K562 (cell line): ENCODE data around the gene HS2ST1. TPM values are rescaled to one million over a fixed set of nuclear protein-coding genes. Genes with fewer than 3 reads are reported as not detected.

Source experiments
- ATF7 ChIP-seq: fragments of 450-650 bp; IDR thresholded peaks from 2 replicates; pipeline ENCODE4 v1.7.1; 2014; ENCODE audit warnings: mild to moderate bottlenecking, moderate library complexity
- BRD4 ChIP-seq: fragments of 200-600 bp; sonication (generic); IDR thresholded peaks from 2 replicates; pipeline ENCODE4 v1.6.1; 2017; ENCODE audit warnings: inconsistent platforms
- CSDE1 ChIP-seq, 2 experiments: fragments of 450-650 bp; IDR thresholded peaks; 2 replicates each; pipeline ENCODE4 v1.6.1; 2016; ENCODE audit warnings: mild to moderate bottlenecking in 1 of 2
- DLX4 ChIP-seq: fragments of 250-450 bp; sonication (Bioruptor Pico); IDR thresholded peaks from 2 replicates; pipeline ENCODE4 v1.6.1; 2021; ENCODE audit warnings: mild to moderate bottlenecking
- FOXP1 ChIP-seq: sonication (generic); formaldehyde crosslinking; IDR thresholded peaks from 2 replicates; pipeline ENCODE4 v1.8.0; 2022; ENCODE audit warnings: mild to moderate bottlenecking, missing genetic modification reagents
- FOXP4 ChIP-seq: sonication (generic); formaldehyde crosslinking; IDR thresholded peaks from 2 replicates; pipeline ENCODE4 v1.8.0; 2022; ENCODE audit warnings: mild to moderate bottlenecking, missing genetic modification reagents, borderline replicate concordance
- HCFC1 ChIP-seq: IDR thresholded peaks from 2 replicates; pipeline ENCODE4 v1.6.1; 2012; ENCODE audit warnings: low read depth, low read length, improper control_type of control experiment
- IRF1 ChIP-seq: sonication (generic); formaldehyde crosslinking; IDR thresholded peaks from 2 replicates; pipeline ENCODE4 v1.8.0; 2022; ENCODE audit warnings: missing genetic modification reagents, mild to moderate bottlenecking, borderline replicate concordance
- JUN ChIP-seq, 2 experiments: sonication (generic) in 1 of 2; formaldehyde crosslinking in 1 of 2; IDR thresholded peaks; 2 replicates each; pipeline versions ENCODE4 v1.6.1 to v1.8.0; 2012 to 2022; ENCODE audit warnings: borderline replicate concordance in 2 of 2, mild to moderate bottlenecking in 2 of 2, improper control_type of control experiment in 1 of 2, low read depth in 1 of 2, low read length in 1 of 2, missing genetic modification reagents in 1 of 2
- MEF2A ChIP-seq: IDR thresholded peaks from 2 replicates; pipeline ENCODE4 v1.6.1; 2011; ENCODE audit warnings: low read depth, mild to moderate bottlenecking, low read length, moderate library complexity; ENCODE audit not compliant: control insufficient read depth
- NCOA2 ChIP-seq, 2 experiments: fragments of 450-650 bp; IDR thresholded peaks; 2 replicates each; pipeline ENCODE4 v1.6.1; 2018; ENCODE audit warnings: mild to moderate bottlenecking in 2 of 2, moderate library complexity in 1 of 2; ENCODE audit not compliant: partially characterized antibody in 2 of 2
- PHF20 ChIP-seq: fragments of 450-650 bp; IDR thresholded peaks from 2 replicates; pipeline ENCODE4 v1.6.1; 2018; ENCODE audit not compliant: partially characterized antibody
- SIRT6 ChIP-seq: IDR thresholded peaks from one replicate; pipeline ENCODE4 v1.6.1; 2012; ENCODE audit warnings: low read depth, mild to moderate bottlenecking, control low read depth, inconsistent platforms, low read length, moderate library complexity
- SRF ChIP-seq, 2 experiments: fragments of 250-450, 450-650 bp in 1 of 2; sonication (Bioruptor Pico) in 1 of 2; sonication (generic) in 1 of 2; formaldehyde crosslinking; IDR thresholded peaks; 2 replicates each; pipeline versions ENCODE4 v1.5.0 to v1.5.1; 2020 to 2022; ENCODE audit warnings: mild to moderate bottlenecking in 1 of 2, missing genetic modification reagents in 1 of 2
- STAG1 ChIP-seq: sonication (generic); formaldehyde crosslinking; IDR thresholded peaks from 2 replicates; pipeline ENCODE4 v1.5.0; 2020; ENCODE audit warnings: missing genetic modification reagents, borderline replicate concordance
- TAF1 ChIP-seq: IDR thresholded peaks from 2 replicates; pipeline ENCODE4 v1.6.1; 2011; ENCODE audit warnings: mild to moderate bottlenecking, low read length, moderate library complexity; ENCODE audit not compliant: insufficient read depth, control insufficient read depth, severe bottlenecking; ENCODE audit errors: extremely low read depth
- THRAP3 ChIP-seq: fragments of 450-650 bp; IDR thresholded peaks from 2 replicates; pipeline ENCODE4 v1.6.1; 2016; ENCODE audit warnings: mild to moderate bottlenecking, inconsistent platforms, borderline replicate concordance
- TRIM25 ChIP-seq: fragments of 450-650 bp; IDR thresholded peaks from 2 replicates; pipeline ENCODE4 v1.7.0; 2016; ENCODE audit warnings: borderline replicate concordance
- ZNF384 ChIP-seq: IDR thresholded peaks from 2 replicates; pipeline ENCODE4 v1.6.1; 2012; ENCODE audit warnings: low read depth, low read length, improper control_type of control experiment
- ZNF583 ChIP-seq: fragments of 250-450 bp; sonication (Bioruptor Pico); IDR thresholded peaks from 2 replicates; pipeline ENCODE4 v1.4.0; 2020
- polyA plus RNA-seq, 8 experiments: library from polyadenylated mRNA; depleted of rRNA in 4 of 8; stranded (reverse) in 5 of 8; unstranded in 3 of 8; fragments of >200 nt; fragmentation: Nextera tagmentation in 2 of 8; fragmentation: Illumina TruSeq in 1 of 8; extraction: Ambion mirVana in 2 of 8; extraction: Trizol in 1 of 8; gene quantifications; 2 replicates each; pipeline versions ENCODE4 v1.2.1 to v1.2.3, GENCODE V29; 2011 to 2014; ENCODE audit warnings: inconsistent platforms in 1 of 8, missing spikeins in 1 of 8
- total RNA-seq, 7 experiments: library from RNA; depleted of rRNA in 6 of 7; stranded (reverse); fragments of >200 nt in 6 of 7; fragmentation: Illumina TruSeq in 2 of 7; extraction: Trizol in 2 of 7; gene quantifications; 2 replicates each; pipeline versions ENCODE4 v1.2.1 to v1.2.3, GENCODE V29; 2011 to 2021; ENCODE audit warnings: low replicate concordance in 1 of 7

Gene HS2ST1
- total and polyA plus RNA-seq, 9 of the 15 experiments (the other 6 are each of a cell fraction or from before 2014, with no cell fraction given), result 7.7 to 43.3 (median 25.8) TPM

- TF ChIP-seq FOXP4 (CRISPR knock-in tag) (no peak), NCOA2 (IDR thresholded peaks at IDR 0.05; ENCODE audit: partially characterized antibody in 2 of 2) (peak in 1 of 2 experiments; percentile 97), ZNF384 (no peak), MEF2A (no peak), STAG1 (CRISPR knock-in tag) (no peak), THRAP3 (no peak), PHF20 (peak; percentile 70), HCFC1 (peak; percentile 61), ATF7 (peak; percentile 73; the same call in 1 of the 2 replicates), TRIM25 (no peak), JUN (IDR thresholded peaks at IDR 0.05; ENCODE audit: borderline replicate concordance, low read depth, low read length) (no peak), JUN (CRISPR knock-in tag; IDR thresholded peaks at IDR 0.05; ENCODE audit: borderline replicate concordance) (no peak), SIRT6 (no peak), TAF1 (peak; percentile 96), FOXP1 (no peak), IRF1 (CRISPR knock-in tag) (no peak), SRF (CRISPR knock-in tag; IDR thresholded peaks at IDR 0.05) (no peak), CSDE1 (IDR thresholded peaks at IDR 0.05) (no peak; a peak in 1 of 4 replicates), ZNF583 (CRISPR knock-in tag) (no peak), BRD4 (peak; percentile 73; the same call in 1 of the 2 replicates), DLX4 (no peak)
These were observed 387 bp upstream of the HS2ST1 start, which contains the start of gene SELENOF (continued) for GRCh38 chr1:86913896-86914600.
